Mammary epithelial cell (primary cell): ENCODE results near the gene RNF220.

Source experiments
- CTCF ChIP-seq, 2 donors: IDR thresholded peaks in 1 of 2; conservative IDR thresholded peaks in 1 of 2; 2 replicates each; pipeline ENCODE4 v1.5.1; 2011 to 2012; ENCODE audit warnings: inconsistent platforms in 2 of 2, low read length in 2 of 2, mild to moderate bottlenecking in 2 of 2, control low read depth in 1 of 2, low read depth in 1 of 2; ENCODE audit not compliant: insufficient read depth in 1 of 2; ENCODE audit errors: extremely low read depth in 1 of 2
- EZH2 ChIP-seq: IDR thresholded peaks from 2 replicates; pipeline ENCODE4 v1.6.1; 2012; ENCODE audit warnings: low read length, inconsistent platforms, borderline replicate concordance

DNA sequence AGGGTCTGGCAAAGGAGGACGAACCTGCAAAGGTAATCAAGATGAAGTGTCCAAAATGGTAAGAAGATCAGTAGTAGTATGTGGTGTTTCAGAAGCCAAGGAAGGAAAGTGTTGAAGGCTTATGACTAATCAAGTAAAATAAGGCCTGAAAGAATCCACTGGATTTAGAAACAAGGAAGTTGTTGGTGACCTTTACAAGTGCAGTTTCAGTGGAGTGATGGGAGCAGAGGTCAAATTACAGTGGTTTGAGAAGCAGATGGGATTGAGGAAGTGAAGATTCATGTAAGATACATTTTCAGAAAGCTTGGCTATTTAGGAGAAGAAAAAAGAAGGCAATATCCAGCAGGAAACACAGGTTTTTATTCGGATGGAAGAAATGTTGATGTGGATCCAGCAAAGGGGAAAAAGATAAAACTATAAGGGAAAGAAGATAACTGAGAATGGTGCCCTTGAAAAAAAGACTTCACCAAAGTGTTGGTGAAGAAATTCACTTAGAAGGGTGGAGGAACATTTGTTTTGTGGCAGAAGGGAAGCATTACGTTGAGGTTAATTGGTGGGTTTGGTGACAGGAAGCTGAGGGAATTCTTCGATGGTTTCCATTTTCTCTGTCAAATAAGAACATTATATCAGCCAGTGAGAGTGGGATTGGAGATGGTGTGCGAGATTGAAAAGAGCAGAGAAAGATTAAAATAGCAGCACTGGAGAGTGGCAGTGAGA lies 271.6 kb downstream of the RNF220 start:
- TF ChIP-seq CTCF (conservative IDR thresholded peaks at IDR 0.05 in 1 of 2, IDR thresholded peaks at IDR 0.05 in 1 of 2; ENCODE audit: extremely low read depth in 1 of 2, insufficient read depth in 1 of 2, low read depth in 1 of 2, low read length in 2 of 2) (no peak), EZH2 (no peak)
